ENCODE results near the gene ITSN2.

The ITSN2 gene

DNA sequence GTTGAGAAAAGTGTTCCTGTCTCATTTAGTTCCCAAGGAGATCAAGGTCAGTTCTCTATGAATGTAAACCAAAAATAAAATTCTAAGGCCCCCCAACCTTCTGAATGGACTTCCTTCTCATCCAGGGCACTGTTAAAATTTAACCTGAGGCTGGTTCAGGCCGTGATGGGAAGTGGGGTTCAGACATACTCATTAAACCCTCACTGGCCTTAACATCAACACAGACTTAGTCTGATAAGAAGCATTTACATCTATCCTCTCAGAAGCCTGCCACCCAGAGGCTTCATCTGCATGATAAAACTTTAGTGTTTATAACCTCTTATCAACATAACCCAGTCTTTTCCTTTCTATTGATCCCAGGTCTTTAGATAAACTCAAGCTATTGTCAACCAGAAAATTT is 22.4 kb downstream of the ITSN2 start:
- CTCF ChIA-PET, result no interaction called here
- POLR2A ChIA-PET (ENCODE audit: low non-redundant PET), result no interaction called here
- TF ChIP-seq, protein P1, sequence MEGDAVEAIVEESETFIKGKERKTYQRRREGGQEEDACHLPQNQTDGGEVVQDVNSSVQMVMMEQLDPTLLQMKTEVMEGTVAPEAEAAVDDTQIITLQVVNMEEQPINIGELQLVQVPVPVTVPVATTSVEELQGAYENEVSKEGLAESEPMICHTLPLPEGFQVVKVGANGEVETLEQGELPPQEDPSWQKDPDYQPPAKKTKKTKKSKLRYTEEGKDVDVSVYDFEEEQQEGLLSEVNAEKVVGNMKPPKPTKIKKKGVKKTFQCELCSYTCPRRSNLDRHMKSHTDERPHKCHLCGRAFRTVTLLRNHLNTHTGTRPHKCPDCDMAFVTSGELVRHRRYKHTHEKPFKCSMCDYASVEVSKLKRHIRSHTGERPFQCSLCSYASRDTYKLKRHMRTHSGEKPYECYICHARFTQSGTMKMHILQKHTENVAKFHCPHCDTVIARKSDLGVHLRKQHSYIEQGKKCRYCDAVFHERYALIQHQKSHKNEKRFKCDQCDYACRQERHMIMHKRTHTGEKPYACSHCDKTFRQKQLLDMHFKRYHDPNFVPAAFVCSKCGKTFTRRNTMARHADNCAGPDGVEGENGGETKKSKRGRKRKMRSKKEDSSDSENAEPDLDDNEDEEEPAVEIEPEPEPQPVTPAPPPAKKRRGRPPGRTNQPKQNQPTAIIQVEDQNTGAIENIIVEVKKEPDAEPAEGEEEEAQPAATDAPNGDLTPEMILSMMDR (conservative IDR thresholded peaks at IDR 0.05; ENCODE audit: low read depth), result no peak
- no peak overlapping the region for H3K27ac ChIP-seq
- DNase-seq (ENCODE audit: low spot score), result no peak

DNA sequence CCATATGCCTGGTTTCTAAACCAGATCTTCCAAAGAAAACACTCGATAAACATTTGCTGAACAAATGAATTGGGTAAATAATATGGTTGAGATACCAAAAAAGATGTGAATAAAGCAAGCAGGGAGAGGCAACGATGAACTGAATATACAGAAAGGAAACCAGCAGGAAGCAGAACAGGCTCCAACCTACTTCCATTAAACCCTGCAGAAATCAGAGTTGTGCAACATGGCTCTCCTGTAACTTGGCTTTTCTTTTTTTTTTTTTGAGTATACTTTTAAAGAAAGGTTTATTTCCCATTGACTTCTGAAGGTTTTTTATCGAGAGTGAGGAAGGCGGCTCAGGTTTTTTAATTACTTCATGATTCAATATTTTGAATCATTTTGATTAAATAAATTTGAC is 23.5 kb downstream of the ITSN2 start:
- H3K27ac ChIP-seq, result no peak overlapping the region
- DNase-seq (ENCODE audit: low spot score), result no peak
- POLR2A ChIA-PET (ENCODE audit: low non-redundant PET), result no interaction called here
- TF ChIP-seq, protein P1 (conservative IDR thresholded peaks at IDR 0.05; ENCODE audit: low read depth), result no peak
- CTCF ChIA-PET, result no interaction called here

DNA sequence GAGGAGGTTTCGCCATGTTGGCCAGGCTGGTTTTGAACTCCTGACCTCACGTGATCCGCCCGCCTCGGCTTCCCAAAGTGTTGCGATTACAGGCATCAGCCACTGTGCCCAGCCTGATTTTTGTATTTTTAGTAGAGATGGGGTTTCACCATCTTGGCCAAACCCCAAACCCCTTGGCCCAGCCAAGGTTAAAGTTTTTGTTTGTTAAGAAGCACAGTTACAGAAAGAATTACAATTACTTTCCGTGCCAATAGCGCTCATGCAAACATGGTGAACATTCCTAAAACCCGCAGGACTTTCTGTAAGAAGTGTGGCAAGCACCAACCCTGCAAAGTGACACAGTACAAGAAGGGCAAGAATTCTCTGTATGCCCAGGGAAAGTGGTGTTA is 26.1 kb downstream of the ITSN2 start:
- TF ChIP-seq, protein P1 (conservative IDR thresholded peaks at IDR 0.05; ENCODE audit: low read depth), result no peak
- ChIA-PET POLR2A (ENCODE audit: low non-redundant PET) (no interaction called here), CTCF (no interaction called here)
- DNase-seq (ENCODE audit: low spot score), result no peak
- no peak overlapping the region for H3K27ac ChIP-seq

DNA sequence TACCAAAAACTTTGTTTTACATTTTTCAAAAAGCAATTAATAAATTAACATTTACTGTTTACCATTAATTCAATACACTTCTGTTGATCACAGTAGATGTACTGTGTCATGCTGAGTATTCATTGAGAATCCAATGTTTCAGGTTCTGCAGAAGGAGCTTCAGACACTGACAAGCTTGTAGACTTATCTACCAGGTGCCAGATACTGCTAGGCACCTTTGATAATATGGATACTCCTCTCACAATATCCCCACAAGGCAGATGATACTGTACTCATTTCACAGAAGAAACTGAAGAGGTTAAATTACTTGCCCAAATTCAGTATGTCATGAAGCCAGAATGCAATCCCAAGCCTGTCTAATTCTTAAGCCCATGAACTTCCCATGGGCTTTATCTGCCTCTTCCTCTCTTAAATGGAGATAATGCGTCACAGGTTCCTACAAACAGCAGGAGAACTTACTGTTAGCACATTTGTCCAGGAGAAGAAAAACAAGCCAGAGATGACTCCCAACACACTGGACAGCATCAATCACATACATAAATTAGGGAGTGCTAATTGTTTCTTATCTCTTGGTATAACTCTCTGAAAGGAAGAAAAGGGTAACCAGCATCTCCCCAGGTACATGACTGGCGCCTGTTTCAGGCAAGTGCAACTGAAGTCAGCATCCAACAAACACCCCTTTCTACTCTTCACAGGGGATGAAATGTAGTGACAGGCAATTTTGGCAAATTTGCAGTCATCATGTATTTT is 27.4 kb downstream of the ITSN2 start:
- ChIA-PET CTCF (no interaction called here), POLR2A (ENCODE audit: low non-redundant PET) (no interaction called here)
- no peak overlapping the region for H3K27ac ChIP-seq
- TF ChIP-seq, protein P1 (conservative IDR thresholded peaks at IDR 0.05; ENCODE audit: low read depth), result no peak
- DNase-seq (ENCODE audit: low spot score), result no peak

DNA sequence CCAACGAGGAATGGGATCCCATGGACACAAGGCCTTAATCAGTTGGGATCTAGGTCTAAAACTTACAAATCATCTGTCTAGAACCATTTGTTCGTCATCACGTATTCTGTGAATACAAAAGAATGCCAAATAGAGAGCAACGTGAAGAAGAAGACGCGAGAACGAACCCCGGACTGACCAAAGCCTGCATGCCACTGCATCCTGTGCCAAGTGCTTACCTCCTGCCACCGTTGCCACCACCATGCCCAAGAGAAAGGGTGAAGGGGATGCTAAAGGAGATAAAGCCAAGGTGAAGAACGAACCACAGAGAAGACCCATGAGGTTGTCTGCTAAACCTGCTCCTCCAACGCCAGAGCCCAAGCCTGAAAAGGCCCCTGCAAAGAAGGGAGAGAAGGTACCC is 30.2 kb downstream of the ITSN2 start:
- ChIA-PET POLR2A (ENCODE audit: low non-redundant PET) (no interaction called here), CTCF (interaction anchor here (0.5 kb wide), 1 partner anchor 103 kb away, joined by 3 read pairs; no protein-coding TSS in a partner anchor)
- H3K27ac ChIP-seq, result no peak overlapping the region
- DNase-seq (ENCODE audit: low spot score), result no peak
- TF ChIP-seq, protein P1 (conservative IDR thresholded peaks at IDR 0.05; ENCODE audit: low read depth), result no peak

DNA sequence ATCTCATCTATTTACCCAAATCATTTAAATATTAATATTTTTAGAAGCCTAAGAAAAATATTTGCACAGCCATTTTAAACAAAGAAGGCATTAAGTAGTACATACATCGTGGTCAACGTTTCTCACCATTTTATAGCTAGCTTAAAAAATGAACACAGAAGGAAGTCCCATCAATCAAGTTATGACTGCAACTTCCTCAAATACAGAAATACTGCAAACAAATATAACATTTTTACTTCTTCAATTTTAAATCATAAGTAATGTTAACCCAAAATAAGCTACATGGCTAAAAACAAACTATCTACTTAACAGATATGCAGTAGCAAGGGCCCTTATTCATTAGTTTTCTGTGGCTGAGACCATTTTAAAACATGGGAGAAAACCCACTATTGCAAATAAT is 30.6 kb downstream of the ITSN2 start:
- POLR2A ChIA-PET (ENCODE audit: low non-redundant PET), result no interaction called here
- CTCF ChIA-PET, result interaction anchor here (0.5 to 0.7 kb wide), 3 partner anchors 41 to 297 kb away, joined by 3 to 5 read pairs (median 3); no protein-coding TSS in a partner anchor
- TF ChIP-seq, protein P1 (conservative IDR thresholded peaks at IDR 0.05; ENCODE audit: low read depth), result no peak
- no peak for DNase-seq (ENCODE audit: low spot score)
- H3K27ac ChIP-seq, result no peak overlapping the region
